HepG2 (cell line): ENCODE results near the gene CD248. TPM values are rescaled to one million over a fixed set of nuclear protein-coding genes. Genes with fewer than 3 reads are reported as not detected.

Source experiments
- ATAC-seq: fragments of 200-7000 bp; cut with Tn5 transposase; 3 replicates; pipeline ENCODE4 v1.9.1; 2020; ENCODE audit warnings: mild to moderate bottlenecking, moderate library complexity
- BruUV-seq: library from RNA; stranded (reverse); fragments of 400-500 nt; replicated peaks from 2 replicates; lab custom pipeline; 2021; lab: Mats Ljungman, UMichigan
- CTCF ChIA-PET: fragments of 300-600 bp; formaldehyde crosslinking; extraction: SDS; loops from one replicate; lab custom pipeline; 2021; ENCODE audit warnings: low total read pairs, inconsistent platforms, low intra/inter-chr PET ratio; lab: Yijun Ruan, JAX
- POLR2A ChIA-PET: fragments of 350-600 bp; sonication (Branson Sonifier 250); formaldehyde crosslinking; loops from one replicate; lab custom pipeline; 2020; ENCODE audit warnings: antibody characterized with exemption, inconsistent platforms; lab: Yijun Ruan, JAX
- DNase-seq: peaks from one replicate; pipeline ENCODE4 v3.0.0-alpha.2; 2015; ENCODE audit warnings: low spot score
- FAIRE-seq: peaks from 3 replicates; lab custom pipeline; 2011; peaks lifted over from hg19 to GRCh38; lab: Jason Lieb, UNC
- H2AFZ ChIP-seq: one replicate; pipeline ENCODE4 v1.6.1; 2011; ENCODE audit warnings: low read length, inconsistent platforms
- H3K27ac ChIP-seq: fragments of 300-600 bp; 3 replicates; pipeline ENCODE4 v1.8.0; 2011; ENCODE audit warnings: mixed run types, mild to moderate bottlenecking, mixed read lengths, low read length, inconsistent platforms; ENCODE audit not compliant: insufficient read depth; ENCODE audit errors: extremely low read length
- H3K27me3 ChIP-seq, 2 experiments: fragments of 200-600 bp in 1 of 2; 2 replicates in 1 of 2; 3 replicates in 1 of 2; pipeline versions ENCODE4 v1.6.0 to v1.8.0; 2011; ENCODE audit warnings: low read length in 2 of 2, mild to moderate bottlenecking in 2 of 2, moderate library complexity in 2 of 2, inconsistent platforms in 1 of 2; ENCODE audit not compliant: insufficient read depth in 2 of 2, control insufficient read depth in 1 of 2
- H3K36me3 ChIP-seq, 2 experiments: fragments of 200-600 bp in 1 of 2; replicated peaks in 1 of 2; 2 replicates in 1 of 2; 3 replicates in 1 of 2; pipeline versions ENCODE4 v1.5.1 to v1.8.0; 2011; ENCODE audit warnings: low read length in 2 of 2, inconsistent platforms in 1 of 2; ENCODE audit not compliant: insufficient read depth in 2 of 2, control insufficient read depth in 1 of 2
- H3K4me1 ChIP-seq: 2 replicates; pipeline ENCODE4 v1.5.1; 2012; ENCODE audit warnings: low read length, inconsistent platforms; ENCODE audit not compliant: insufficient read depth
- H3K4me2 ChIP-seq: 2 replicates; pipeline ENCODE4 v1.6.0; 2011; ENCODE audit warnings: low read depth, low read length, inconsistent platforms
- H3K4me3 ChIP-seq, 3 experiments: fragments of 200-600 bp in 1 of 3; sonication (generic), shearing (Covaris generic) in 1 of 3; replicated peaks in 1 of 3; 2 replicates each; pipeline ENCODE4 v1.5.1; 2011 to 2016; ENCODE audit warnings: low read length in 3 of 3, inconsistent platforms in 2 of 3, low read depth in 2 of 3, mild to moderate bottlenecking in 2 of 3, control low read depth in 1 of 3, mixed read lengths in 1 of 3; ENCODE audit not compliant: insufficient read depth in 1 of 3
- H3K79me2 ChIP-seq: one replicate; pipeline ENCODE4 v1.6.1; 2011; ENCODE audit warnings: low read length, inconsistent platforms; ENCODE audit not compliant: insufficient read depth
- H3K9ac ChIP-seq: 2 replicates; pipeline ENCODE4 v1.6.0; 2011; ENCODE audit warnings: mild to moderate bottlenecking, low read depth, low read length, inconsistent platforms; ENCODE audit not compliant: insufficient read depth
- H3K9me3 ChIP-seq: 2 replicates; pipeline ENCODE4 v1.5.1; 2012; ENCODE audit warnings: mild to moderate bottlenecking, low read length
- H4K20me1 ChIP-seq: 2 replicates; pipeline ENCODE4 v1.6.0; 2011; ENCODE audit warnings: inconsistent platforms, mild to moderate bottlenecking, low read length, moderate library complexity; ENCODE audit not compliant: insufficient read depth
- CTCF ChIP-seq: sonication (generic); formaldehyde crosslinking; IDR thresholded peaks from 2 replicates; pipeline ENCODE4 v1.5.0; 2020; ENCODE audit warnings: mild to moderate bottlenecking, missing genetic modification reagents, moderate library complexity
- FOXJ3 ChIP-seq: sonication (generic); formaldehyde crosslinking; IDR thresholded peaks from 2 replicates; pipeline ENCODE4 v1.4.0; 2020; ENCODE audit warnings: missing genetic modification reagents, mild to moderate bottlenecking, borderline replicate concordance
- GTF2F1 ChIP-seq: fragments of 150-350 bp; IDR thresholded peaks from 2 replicates; pipeline ENCODE4 v1.6.1; 2014; ENCODE audit warnings: low read length
- HIVEP1 ChIP-seq: sonication (generic); formaldehyde crosslinking; IDR thresholded peaks from 2 replicates; pipeline ENCODE4 v1.4.0; 2020; ENCODE audit warnings: mild to moderate bottlenecking, missing genetic modification reagents
- HNF4G ChIP-seq, 2 experiments: sonication (generic) in 1 of 2; formaldehyde crosslinking in 1 of 2; IDR thresholded peaks; 2 replicates each; pipeline versions ENCODE4 v1.4.0 to v1.6.1; 2011 to 2020; ENCODE audit warnings: borderline replicate concordance in 2 of 2, low read depth in 2 of 2, mild to moderate bottlenecking in 2 of 2, low read length in 1 of 2, missing genetic modification reagents in 1 of 2, moderate library complexity in 1 of 2
- HNRNPUL1 ChIP-seq: fragments of 200-400 bp; formaldehyde crosslinking; IDR thresholded peaks from 2 replicates; pipeline ENCODE4 v1.6.1; 2017; ENCODE audit warnings: low read depth, mild to moderate bottlenecking, low read length, moderate library complexity
- NR2F2 ChIP-seq: IDR thresholded peaks from 2 replicates; pipeline ENCODE4 v1.6.1; 2012; ENCODE audit warnings: low read depth, inconsistent platforms, borderline replicate concordance
- RARA ChIP-seq: IDR thresholded peaks from 2 replicates; pipeline ENCODE4 v1.6.1; 2016; ENCODE audit warnings: missing genetic modification reagents, missing compliant biosample characterization
- SMYD3 ChIP-seq: sonication (generic); formaldehyde crosslinking; IDR thresholded peaks from 2 replicates; pipeline ENCODE4 v1.8.1; 2023; ENCODE audit warnings: mild to moderate bottlenecking, missing genetic modification reagents
- STAT5B ChIP-seq: sonication (generic); formaldehyde crosslinking; IDR thresholded peaks from 2 replicates; pipeline ENCODE4 v1.4.0; 2020; ENCODE audit warnings: missing genetic modification reagents
- ZNF264 ChIP-seq: sonication (generic); formaldehyde crosslinking; IDR thresholded peaks from 2 replicates; pipeline ENCODE4 v1.4.0; 2020; ENCODE audit warnings: missing genetic modification reagents
- ZNF3 ChIP-seq: IDR thresholded peaks from 2 replicates; pipeline ENCODE4 v1.7.0; 2017; ENCODE audit warnings: inconsistent platforms
- ZNF543 ChIP-seq: sonication (generic); formaldehyde crosslinking; IDR thresholded peaks from 2 replicates; pipeline ENCODE4 v1.4.0; 2020; ENCODE audit warnings: mild to moderate bottlenecking, missing genetic modification reagents
- ZNF576 ChIP-seq: sonication (generic); formaldehyde crosslinking; IDR thresholded peaks from 2 replicates; pipeline ENCODE4 v1.4.0; 2020; ENCODE audit warnings: mild to moderate bottlenecking, missing genetic modification reagents
- ZNF687 ChIP-seq: sonication (generic); formaldehyde crosslinking; IDR thresholded peaks from 2 replicates; pipeline ENCODE4 v1.5.1; 2020; ENCODE audit warnings: mild to moderate bottlenecking, missing genetic modification reagents, moderate library complexity
- ZSCAN21 ChIP-seq: sonication (generic); formaldehyde crosslinking; IDR thresholded peaks from 2 replicates; pipeline ENCODE4 v1.8.0; 2022; ENCODE audit warnings: mild to moderate bottlenecking, missing genetic modification reagents, moderate library complexity, borderline replicate concordance
- ZSCAN31 ChIP-seq: sonication (generic); formaldehyde crosslinking; IDR thresholded peaks from 2 replicates; pipeline ENCODE4 v1.5.0; 2020; ENCODE audit warnings: low read depth, mild to moderate bottlenecking, missing genetic modification reagents
- WGBS: methylation state at CpG from one replicate; pipeline ENCODE4 v1.1.6; 2017; ENCODE audit warnings: low lambda C conversion rate; 5-methylcytosine and 5-hydroxymethylcytosine counted together
- in situ Hi-C: cut with HindIII; loops from 2 replicates; pipeline ENCODE4 v1.10.0; 2017; ENCODE audit warnings: low pct_unique_long_range_greater_than_20kb; ENCODE audit not compliant: extremely low pct_ligation_motif_present
- intact Hi-C: fragments of 100-400 bp; cut with micrococcal nuclease; formaldehyde crosslinking; loops from one replicate; pipeline ENCODE4 v1.10.0; 2022; ENCODE audit not compliant: unreplicated experiment
- polyA plus RNA-seq, 8 experiments: library from polyadenylated mRNA; depleted of rRNA in 3 of 8; stranded (reverse) in 7 of 8; unstranded in 1 of 8; fragments of >200 nt; fragmentation: Illumina TruSeq in 4 of 8; extraction: Trizol in 4 of 8; gene quantifications; 2 replicates each; pipeline versions ENCODE4 v1.2.1 to v1.2.3, GENCODE V29; 2011 to 2016; ENCODE audit warnings: low read depth in 4 of 8, missing spikeins in 1 of 8, mixed read lengths in 1 of 8; ENCODE audit not compliant: insufficient read depth in 1 of 8
- total RNA-seq, 5 experiments: library from RNA; depleted of rRNA; stranded (reverse); fragments of >200 nt; fragmentation: Illumina TruSeq; extraction: Trizol; gene quantifications; 2 replicates each; pipeline ENCODE4 v1.2.3, GENCODE V29; 2016; ENCODE audit warnings: low read depth in 1 of 5

CD248 gene
- total and polyA plus RNA-seq, 2 of the 13 experiments (the other 11 are each of a cell fraction or from before 2014, with no cell fraction given): 0.25 to 0.35 TPM

GRCh38 chr11:66326261-66327111, 9.6 kb upstream of the CD248 start:
- no peak for FAIRE-seq
- Histone ChIP-seq H3K4me3 (peak overlapping the region in 2 of 3 experiments; percentile 11 to 76; a peak in 2 of 6 replicates), H4K20me1 (no peaks in the 10 kb centered on the region), H3K4me2 (peak overlapping the region; percentile 100), H2AFZ (no peak overlapping the region), H3K79me2 (no peaks in the 10 kb centered on the region), H3K27ac (no peak overlapping the region), H3K4me1 (peaks cover 69% of the 10 kb centered on the region), H3K9ac (peak overlapping the region; percentile 53; the same call in 1 of the 2 replicates), H3K9me3 (no peaks in the 10 kb centered on the region), H3K36me3 (no peaks in the 10 kb centered on the region), H3K27me3 (peaks cover 0 to 23% of the 10 kb centered on the region in 2 experiments; a peak in 3 of 5 replicates)
- DNase-seq: no peak
- intact Hi-C loops (loop anchor here (5.0 kb wide), 1 partner anchor 544 kb away; the partner anchor contains the start of gene AP5B1), in situ Hi-C loops (loop anchor here (5.0 kb wide), 1 partner anchor 34 kb away; the partner anchor contains the start of gene TMEM151A)
- BruUV-seq: no TSS peak
- ATAC-seq: peak; percentile 9
- ChIA-PET CTCF (interaction anchor here (3.4 kb wide), 1 partner anchor 15 kb away, joined by 68 read pairs; no protein-coding TSS in a partner anchor), POLR2A (interaction anchor here (1.0 to 1.8 kb wide), 4 partner anchors 9 to 38 kb away, joined by 7 to 40 read pairs (median 12); partner anchors contain the start of genes CD248, RIN1 and YIF1A)
- 2% methylated on average over 5 of the region's 21 CpGs for WGBS
- TF ChIP-seq ZSCAN31 (no peak), HNF4G (IDR thresholded peaks at IDR 0.05; ENCODE audit: borderline replicate concordance, low read depth, low read length) (no peak), HNF4G (CRISPR knock-in tag; IDR thresholded peaks at IDR 0.05; ENCODE audit: borderline replicate concordance, low read depth) (no peak), CTCF (0 out of 2 replicates have a peak, but pooled peaks have one; percentile 9), ZNF543 (no peak), FOXJ3 (CRISPR knock-in tag) (no peak), HNRNPUL1 (no peak), ZNF264 (no peak), ZNF3 (CRISPR knock-in tag) (no peak), ZNF576 (CRISPR knock-in tag) (no peak), NR2F2 (no peak), STAT5B (CRISPR knock-in tag) (no peak), HIVEP1 (CRISPR knock-in tag) (0 out of 2 replicates have a peak, but pooled peaks have one; percentile 6), ZSCAN21 (CRISPR knock-in tag) (no peak), SMYD3 (CRISPR knock-in tag) (no peak), RARA (no peak), ZNF687 (CRISPR knock-in tag) (peak; percentile 6; the same call in 1 of the 2 replicates), GTF2F1 (no peak)
